BE2C (cell line): ENCODE data around the gene CEP164.
A peak's percentile ranks its signal among the peaks of the same experiment; 100 is the strongest.

Experiments
- DNase-seq: peaks from one replicate; pipeline ENCODE4 v3.0.0-alpha.2; 2020
- H3K27me3 ChIP-seq: fragments of 250-450 bp; sonication (Bioruptor Pico); 2 replicates; pipeline ENCODE4 v1.5.1; 2020; ENCODE audit warnings: mild to moderate bottlenecking
- H3K36me3 ChIP-seq: fragments of 250-450 bp; sonication (Bioruptor Pico); 2 replicates; pipeline ENCODE4 v1.5.1; 2020; ENCODE audit warnings: mild to moderate bottlenecking
- H3K4me1 ChIP-seq: fragments of 250-450 bp; sonication (Bioruptor Pico); 2 replicates; pipeline ENCODE4 v1.5.1; 2020
- H3K4me3 ChIP-seq: 2 replicates; pipeline ENCODE4 v1.5.1; 2011; ENCODE audit warnings: low read depth, low read length
- H3K9me3 ChIP-seq: fragments of 250-450 bp; sonication (Bioruptor Pico); 2 replicates; pipeline ENCODE4 v1.5.1; 2020
- TF ChIP-seq, protein P1 (sequence below): IDR thresholded peaks from 2 replicates; pipeline ENCODE4 v1.5.1; 2012; ENCODE audit warnings: mild to moderate bottlenecking, low read depth, low read length

CEP164 gene

DNA sequence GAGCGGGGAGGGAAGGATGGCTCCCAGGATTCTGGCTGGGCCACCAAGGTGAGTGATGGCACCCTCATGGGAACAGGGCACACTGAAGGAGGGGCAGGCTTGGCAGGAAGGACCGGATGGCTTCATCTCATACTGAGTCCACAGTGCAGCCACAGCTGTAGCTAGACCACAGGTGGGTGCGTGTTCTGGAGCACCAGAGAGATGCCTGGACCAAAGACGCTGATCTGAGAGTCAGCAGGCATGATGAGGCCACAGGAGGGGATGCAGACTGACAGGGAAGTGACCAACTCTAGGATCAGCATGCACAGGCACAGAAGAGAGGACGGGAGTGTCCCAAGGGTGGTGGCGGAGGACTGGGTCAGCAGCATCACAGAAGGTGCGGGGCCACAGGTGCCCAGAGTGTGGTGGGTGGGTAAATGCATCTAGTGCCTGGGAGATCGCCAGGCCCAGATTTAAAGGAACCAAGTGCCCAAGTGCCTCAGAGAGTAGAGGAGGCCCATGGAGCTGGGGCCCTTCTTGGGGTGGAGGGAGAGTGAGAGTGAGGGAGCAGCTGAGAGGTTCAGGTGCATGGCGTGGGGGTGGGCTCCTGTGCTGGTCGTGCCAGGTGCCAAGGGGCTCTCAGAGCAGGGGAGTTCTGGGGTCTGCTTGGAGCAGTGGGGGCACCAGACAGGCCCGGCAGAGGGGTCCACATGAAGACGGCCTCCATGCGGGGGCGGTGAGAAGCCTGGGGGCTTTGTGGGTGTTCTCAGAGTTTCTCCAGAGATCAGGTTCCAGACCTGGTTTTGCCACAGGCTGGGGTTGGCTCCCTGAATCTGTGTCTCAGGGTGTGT lies 113.7 kb downstream of the CEP164 start:
- H3K9me3 ChIP-seq: no peaks in the 10 kb centered on the region
- no peak for DNase-seq
- H3K36me3 ChIP-seq: no peaks in the 10 kb centered on the region
- TF ChIP-seq, protein P1, sequence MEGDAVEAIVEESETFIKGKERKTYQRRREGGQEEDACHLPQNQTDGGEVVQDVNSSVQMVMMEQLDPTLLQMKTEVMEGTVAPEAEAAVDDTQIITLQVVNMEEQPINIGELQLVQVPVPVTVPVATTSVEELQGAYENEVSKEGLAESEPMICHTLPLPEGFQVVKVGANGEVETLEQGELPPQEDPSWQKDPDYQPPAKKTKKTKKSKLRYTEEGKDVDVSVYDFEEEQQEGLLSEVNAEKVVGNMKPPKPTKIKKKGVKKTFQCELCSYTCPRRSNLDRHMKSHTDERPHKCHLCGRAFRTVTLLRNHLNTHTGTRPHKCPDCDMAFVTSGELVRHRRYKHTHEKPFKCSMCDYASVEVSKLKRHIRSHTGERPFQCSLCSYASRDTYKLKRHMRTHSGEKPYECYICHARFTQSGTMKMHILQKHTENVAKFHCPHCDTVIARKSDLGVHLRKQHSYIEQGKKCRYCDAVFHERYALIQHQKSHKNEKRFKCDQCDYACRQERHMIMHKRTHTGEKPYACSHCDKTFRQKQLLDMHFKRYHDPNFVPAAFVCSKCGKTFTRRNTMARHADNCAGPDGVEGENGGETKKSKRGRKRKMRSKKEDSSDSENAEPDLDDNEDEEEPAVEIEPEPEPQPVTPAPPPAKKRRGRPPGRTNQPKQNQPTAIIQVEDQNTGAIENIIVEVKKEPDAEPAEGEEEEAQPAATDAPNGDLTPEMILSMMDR: no peak
- peaks cover 14% of the 10 kb centered on the region for H3K4me1 ChIP-seq
- H3K27me3 ChIP-seq: no peaks in the 10 kb centered on the region
- no peak overlapping the region for H3K4me3 ChIP-seq

DNA sequence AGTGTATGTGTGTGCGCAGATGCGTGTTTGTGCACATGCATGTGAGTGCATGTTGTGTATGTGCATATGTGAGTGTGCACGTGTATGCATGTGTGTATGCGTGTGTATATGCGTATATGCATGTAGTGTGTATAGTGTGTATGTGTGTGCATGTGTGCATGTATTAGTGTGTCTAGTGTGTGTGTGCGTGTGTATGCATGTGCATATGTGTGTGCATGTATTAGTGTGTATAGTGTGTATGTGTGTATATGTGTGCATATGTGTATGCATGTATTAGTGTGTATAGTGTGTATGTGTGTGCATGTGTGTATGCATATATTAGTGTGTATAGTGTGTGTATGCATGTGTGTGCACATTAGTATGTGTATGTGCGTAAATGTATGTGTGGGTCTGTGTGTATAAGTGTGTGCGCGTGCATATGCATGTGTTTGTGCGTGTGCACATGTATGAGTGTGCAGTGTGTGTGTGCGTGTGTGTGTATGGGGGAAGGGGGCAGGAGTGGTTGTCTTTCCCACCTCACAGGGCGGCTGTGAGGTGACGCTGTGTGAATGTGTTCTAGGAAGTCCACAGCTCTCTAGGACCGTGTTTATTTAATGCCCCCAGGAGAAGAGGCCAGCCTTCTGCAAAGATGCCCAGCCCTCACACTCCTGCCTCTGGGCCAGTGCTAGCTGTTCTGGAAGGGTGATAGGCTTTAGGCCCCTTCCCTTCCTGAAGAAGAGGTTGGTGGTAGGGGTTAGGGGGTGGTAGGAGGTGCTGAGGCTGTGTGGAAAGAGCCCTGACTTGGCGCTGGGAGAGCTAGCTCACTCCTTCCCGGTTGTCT lies 114.6 kb downstream of the CEP164 start:
- Histone ChIP-seq H3K36me3 (no peaks in the 10 kb centered on the region), H3K4me1 (peaks cover 14% of the 10 kb centered on the region), H3K4me3 (no peak overlapping the region), H3K27me3 (no peaks in the 10 kb centered on the region), H3K9me3 (no peaks in the 10 kb centered on the region)
- TF ChIP-seq, protein P1: no peak
- no peak for DNase-seq

DNA sequence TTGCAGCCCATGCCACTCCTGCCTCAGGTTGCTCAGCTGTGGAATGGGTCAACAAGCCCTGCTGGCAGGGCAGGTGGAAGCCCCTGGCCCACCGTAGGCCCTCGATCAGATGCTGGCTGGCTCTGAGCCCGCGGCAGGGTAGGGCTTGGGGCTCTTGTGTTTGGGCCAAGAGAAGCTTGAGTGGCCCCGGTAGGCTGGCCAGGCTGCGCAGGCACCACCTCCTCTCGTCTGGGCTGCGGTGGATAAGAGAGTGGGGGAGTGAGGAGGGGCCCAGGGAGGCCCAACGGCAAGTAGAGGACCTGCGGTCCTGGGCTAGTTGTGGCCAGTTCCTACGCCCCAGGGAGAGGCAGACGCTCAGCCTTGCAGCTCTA lies 115.2 kb downstream of the CEP164 start:
- Histone ChIP-seq H3K36me3 (no peaks in the 10 kb centered on the region), H3K4me1 (peaks cover 14% of the 10 kb centered on the region), H3K9me3 (no peaks in the 10 kb centered on the region), H3K27me3 (no peaks in the 10 kb centered on the region), H3K4me3 (no peak overlapping the region)
- TF ChIP-seq, protein P1: no peak
- DNase-seq: no peak

DNA sequence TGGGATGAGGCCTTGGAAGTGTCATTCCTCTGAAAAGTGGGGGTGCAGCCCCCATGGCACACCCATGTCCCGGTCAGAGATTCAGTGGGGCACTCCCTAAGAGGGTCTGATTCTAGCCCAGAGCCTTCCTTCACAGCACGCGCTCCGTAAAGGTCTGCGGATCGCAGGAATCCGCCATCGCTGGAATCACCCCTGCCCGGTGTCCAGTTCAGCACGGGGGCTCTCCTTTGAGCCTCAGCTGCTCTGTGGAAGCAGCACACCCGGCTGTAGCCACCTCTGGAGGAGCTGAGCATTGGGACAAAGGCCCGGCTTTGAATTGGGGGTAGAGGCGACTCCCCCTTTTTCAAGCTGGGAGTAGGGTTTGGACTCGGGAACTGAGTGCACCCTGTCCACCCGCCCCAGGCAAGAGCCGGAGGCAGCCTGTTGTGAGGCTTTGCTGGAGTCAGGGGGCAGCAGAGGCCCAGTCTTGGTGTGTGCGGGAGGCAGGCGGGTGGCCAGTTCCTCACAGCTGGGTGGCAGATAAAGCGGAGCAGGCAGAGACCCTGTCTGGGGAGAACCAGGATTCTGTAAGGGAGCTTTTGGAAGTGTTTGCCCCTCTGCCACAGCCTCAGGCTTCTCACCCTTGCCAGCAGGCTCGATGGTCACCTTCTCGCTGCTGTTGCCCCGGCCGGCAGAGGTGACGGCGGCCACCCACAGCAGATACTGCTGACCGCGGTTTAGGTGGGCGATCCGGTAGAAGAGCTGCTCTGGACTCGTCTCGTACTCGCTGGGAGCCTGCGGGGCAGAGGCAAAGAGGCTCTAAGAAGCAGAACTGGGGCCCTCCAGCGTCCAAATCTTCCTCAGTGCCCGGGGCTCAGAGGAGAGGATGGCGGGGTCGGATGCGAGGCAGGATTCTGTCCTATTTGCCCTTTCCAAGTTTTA lies 115.9 kb downstream of the CEP164 start:
- H3K9me3 ChIP-seq: no peaks in the 10 kb centered on the region
- peaks cover 14% of the 10 kb centered on the region for H3K4me1 ChIP-seq
- no peaks in the 10 kb centered on the region for H3K27me3 ChIP-seq
- no peaks in the 10 kb centered on the region for H3K36me3 ChIP-seq
- TF ChIP-seq, protein P1: peak; percentile 87
- peak; percentile 92 for DNase-seq
- peak overlapping the region; percentile 60 for H3K4me3 ChIP-seq

DNA sequence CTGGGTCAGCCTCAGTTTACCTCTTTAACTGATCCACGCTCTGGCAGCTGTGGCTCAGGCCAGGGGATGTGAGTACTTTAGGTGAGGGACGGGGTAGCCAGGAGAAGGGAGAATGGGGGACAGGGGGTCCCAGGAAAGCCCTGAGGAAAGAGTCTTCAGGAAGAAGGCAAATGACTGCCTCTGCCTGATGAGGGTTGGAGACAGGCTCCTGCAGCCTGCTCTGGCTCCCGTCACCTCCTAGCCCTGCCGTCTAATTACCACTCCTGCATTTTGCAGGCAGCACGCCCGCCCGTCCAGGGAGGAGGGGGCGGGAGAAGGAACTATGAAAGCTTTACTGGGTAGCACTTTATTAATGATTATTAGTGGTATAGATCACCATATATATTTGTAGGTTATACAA lies 116.6 kb downstream of the CEP164 start:
- H3K4me1 ChIP-seq: peaks cover 14% of the 10 kb centered on the region
- no peaks in the 10 kb centered on the region for H3K36me3 ChIP-seq
- peak; percentile 85 for DNase-seq
- no peaks in the 10 kb centered on the region for H3K27me3 ChIP-seq
- peak overlapping the region; percentile 60 for H3K4me3 ChIP-seq
- TF ChIP-seq, protein P1: no peak
- H3K9me3 ChIP-seq: peaks cover under 1% of the 10 kb centered on the region; the same call in 1 of the 2 replicates
